ENCODE results near the gene ELMOD1. TPM values are rescaled to one million over a fixed set of nuclear protein-coding genes. Genes with fewer than 3 reads are reported as not detected.
A peak's percentile ranks its signal among the peaks of the same experiment; 100 is the strongest.
"Not testable (repeated sequence)": the region's sequence is repeated elsewhere in the genome, so short reads cannot be mapped to it uniquely, and the experiment has no call there.

ELMOD1 gene
- not detected in 2 replicates for total RNA-seq

- Mint-ChIP-seq H3K27me3 (peaks cover 81% of the 10 kb centered on the region), H3K36me3 (ENCODE audit: low read depth) (peaks cover 4% of the 10 kb centered on the region), H3K4me1 (peaks cover 22% of the 10 kb centered on the region), H3K27ac (peak within 1 kb of the TSS; percentile 67), H3K9me3 (peaks cover 4% of the 10 kb centered on the region), H3K4me3 (peak within 1 kb of the TSS; percentile 81)
- DNase-seq = peak; percentile 74
- intact Hi-C loops (cut with micrococcal nuclease) = loop anchor here (5.0 kb wide), 1 partner anchor 267 kb away; the partner anchor contains the start of gene SLC35F2
Measured at GRCh38 chr11:107590460-107591377, at the start of gene ELMOD1. Gene ELMOD1 (plus strand): TSS chr11:107591147. CDS start chr11:107618190, 27,043 bp downstream.

GRCh38 chr11:107545101-107545514 is 45.8 kb upstream of the ELMOD1 start:
- Mint-ChIP-seq H3K4me1 (peaks cover 11% of the 10 kb centered on the region), H3K27ac (peak overlapping the region; percentile 5), H3K36me3 (ENCODE audit: low read depth) (peaks cover 17% of the 10 kb centered on the region), H3K4me3 (no peak overlapping the region), H3K9me3 (no peaks in the 10 kb centered on the region), H3K27me3 (no peaks in the 10 kb centered on the region)
- intact Hi-C loops (cut with micrococcal nuclease) = no loop called here
- no peak for DNase-seq

GRCh38 chr11:107547961-107548360 is 43.0 kb upstream of the ELMOD1 start:
- Mint-ChIP-seq H3K36me3 (ENCODE audit: low read depth) (peaks cover 32% of the 10 kb centered on the region), H3K9me3 (no peaks in the 10 kb centered on the region), H3K27me3 (no peaks in the 10 kb centered on the region), H3K27ac (no peak overlapping the region), H3K4me1 (peaks cover 11% of the 10 kb centered on the region), H3K4me3 (no peak overlapping the region)
- DNase-seq = no peak
- intact Hi-C loops (cut with micrococcal nuclease) = loop anchor here (2.0 kb wide), 1 partner anchor 15 kb away; no protein-coding TSS in a partner anchor

- peak; percentile 79 for DNase-seq
- H3K4me3 Mint-ChIP-seq = no peak overlapping the region
- H3K4me1 Mint-ChIP-seq = peaks cover 11% of the 10 kb centered on the region
- no peaks in the 10 kb centered on the region for H3K9me3 Mint-ChIP-seq
- H3K36me3 Mint-ChIP-seq (ENCODE audit: low read depth) = peaks cover 33% of the 10 kb centered on the region
- H3K27me3 Mint-ChIP-seq = no peaks in the 10 kb centered on the region
- H3K27ac Mint-ChIP-seq = no peak overlapping the region
- intact Hi-C loops (cut with micrococcal nuclease) = loop anchor here (1.0 to 2.0 kb wide), 3 partner anchors 13 to 140 kb away; no protein-coding TSS in a partner anchor
Measured at GRCh38 chr11:107549253-107549953, 41.5 kb upstream of the ELMOD1 start.

- H3K27ac Mint-ChIP-seq = no peak overlapping the region
- H3K9me3 Mint-ChIP-seq = no peaks in the 10 kb centered on the region
- H3K36me3 Mint-ChIP-seq (ENCODE audit: low read depth) = peaks cover 29% of the 10 kb centered on the region
- H3K4me3 Mint-ChIP-seq = no peak overlapping the region
- H3K27me3 Mint-ChIP-seq = no peaks in the 10 kb centered on the region
- peaks cover 6% of the 10 kb centered on the region for H3K4me1 Mint-ChIP-seq
- no peak for DNase-seq
- intact Hi-C loops (cut with micrococcal nuclease) = loop anchor here (1.0 to 2.0 kb wide), 3 partner anchors 13 to 139 kb away; no protein-coding TSS in a partner anchor
Measured at GRCh38 chr11:107549954-107550285, 41.0 kb upstream of the ELMOD1 start.

- intact Hi-C loops (cut with micrococcal nuclease) = no loop called here
- H3K9me3 Mint-ChIP-seq = no peaks in the 10 kb centered on the region
- H3K27ac Mint-ChIP-seq = no peak overlapping the region
- peaks cover 5% of the 10 kb centered on the region for H3K4me1 Mint-ChIP-seq
- DNase-seq = no peak
- H3K4me3 Mint-ChIP-seq = no peak overlapping the region
- no peaks in the 10 kb centered on the region for H3K27me3 Mint-ChIP-seq
- H3K36me3 Mint-ChIP-seq (ENCODE audit: low read depth) = peaks cover 30% of the 10 kb centered on the region
Measured at GRCh38 chr11:107550304-107550703, 40.6 kb upstream of the ELMOD1 start.

GRCh38 chr11:107561688-107562087 is 29.3 kb upstream of the ELMOD1 start:
- intact Hi-C loops (cut with micrococcal nuclease) = loop anchor here (2.0 to 10.0 kb wide), 5 partner anchors 13 to 1487 kb away; partner anchors contain the start of genes AASDHPPT, ATM, KBTBD3 and NPAT
- Mint-ChIP-seq H3K27ac (no peak overlapping the region), H3K9me3 (no peaks in the 10 kb centered on the region), H3K27me3 (no peaks in the 10 kb centered on the region), H3K36me3 (ENCODE audit: low read depth) (peaks cover 8% of the 10 kb centered on the region), H3K4me1 (peaks cover 43% of the 10 kb centered on the region), H3K4me3 (no peak overlapping the region)
- no peak for DNase-seq

- H3K4me1 Mint-ChIP-seq = peaks cover 43% of the 10 kb centered on the region
Measured at GRCh38 chr11:107562647-107563208, 28.2 kb upstream of the ELMOD1 start.

GRCh38 chr11:107563702-107564101 is 27.2 kb upstream of the ELMOD1 start:
- peak overlapping the region; percentile 64 for H3K4me3 Mint-ChIP-seq
- H3K9me3 Mint-ChIP-seq = no peaks in the 10 kb centered on the region
- intact Hi-C loops (cut with micrococcal nuclease) = loop anchor here (2.0 to 10.0 kb wide), 8 partner anchors 15 to 1489 kb away; partner anchors contain the start of genes AASDHPPT, ATM, KBTBD3 and NPAT
- no peak overlapping the region for H3K27ac Mint-ChIP-seq
- no peaks in the 10 kb centered on the region for H3K27me3 Mint-ChIP-seq
- peak; percentile 80 for DNase-seq
- peaks cover 43% of the 10 kb centered on the region for H3K4me1 Mint-ChIP-seq
- peaks cover 7% of the 10 kb centered on the region for H3K36me3 Mint-ChIP-seq (ENCODE audit: low read depth)

More at GRCh38 chr11:107562647-107563208, 28.2 kb upstream of the ELMOD1 start:
- H3K36me3 Mint-ChIP-seq (ENCODE audit: low read depth) = peaks cover 8% of the 10 kb centered on the region
- no peaks in the 10 kb centered on the region for H3K27me3 Mint-ChIP-seq
- peak overlapping the region; percentile 58 for H3K27ac Mint-ChIP-seq
- no peaks in the 10 kb centered on the region for H3K9me3 Mint-ChIP-seq
- intact Hi-C loops (cut with micrococcal nuclease) = loop anchor here (2.0 to 10.0 kb wide), 5 partner anchors 14 to 1488 kb away; partner anchors contain the start of genes AASDHPPT, ATM, KBTBD3 and NPAT
- no peak for DNase-seq
- peak overlapping the region; percentile 45 for H3K4me3 Mint-ChIP-seq

- peaks cover 40% of the 10 kb centered on the region for H3K4me1 Mint-ChIP-seq
- H3K36me3 Mint-ChIP-seq (ENCODE audit: low read depth) = peaks cover 1% of the 10 kb centered on the region
- no peaks in the 10 kb centered on the region for H3K9me3 Mint-ChIP-seq
- H3K27me3 Mint-ChIP-seq = no peaks in the 10 kb centered on the region
- peak overlapping the region; percentile 90 for H3K27ac Mint-ChIP-seq
- no peak for DNase-seq
- intact Hi-C loops (cut with micrococcal nuclease) = loop anchor here (1.0 to 10.0 kb wide), 10 partner anchors 28 to 1490 kb away; partner anchors contain the start of genes AASDHPPT, ATM, C11orf65 and CWF19L2
- peak overlapping the region; percentile 93 for H3K4me3 Mint-ChIP-seq
Measured at GRCh38 chr11:107564877-107565218, 26.1 kb upstream of the ELMOD1 start.

GRCh38 chr11:107565219-107565937 is 25.6 kb upstream of the ELMOD1 start, which contains the start of gene ALKBH8:
Gene ALKBH8 (minus strand): TSS chr11:107565735. CDS start chr11:107560893, 4,842 bp downstream.
- peak; percentile 93 for DNase-seq
- Mint-ChIP-seq H3K4me1 (peaks cover 40% of the 10 kb centered on the region), H3K36me3 (ENCODE audit: low read depth) (peaks cover 1% of the 10 kb centered on the region), H3K27me3 (no peaks in the 10 kb centered on the region), H3K27ac (peak within 1 kb of the TSS; percentile 90), H3K4me3 (peak within 1 kb of the TSS; percentile 93), H3K9me3 (no peaks in the 10 kb centered on the region)
- intact Hi-C loops (cut with micrococcal nuclease) = loop anchor here (1.0 to 10.0 kb wide), 9 partner anchors 27 to 1491 kb away; partner anchors contain the start of genes AASDHPPT, ATM, C11orf65 and CWF19L2

GRCh38 chr11:107565955-107566501 is 24.9 kb upstream of the ELMOD1 start:
- H3K4me3 Mint-ChIP-seq = peak overlapping the region; percentile 93
- intact Hi-C loops (cut with micrococcal nuclease) = loop anchor here (1.0 to 10.0 kb wide), 9 partner anchors 27 to 1491 kb away; partner anchors contain the start of genes AASDHPPT, ATM, C11orf65 and CWF19L2
- peaks cover 39% of the 10 kb centered on the region for H3K4me1 Mint-ChIP-seq
- not testable (repeated sequence) for DNase-seq; H3K36me3 Mint-ChIP-seq (ENCODE audit: low read depth); H3K27me3 Mint-ChIP-seq; H3K9me3 Mint-ChIP-seq
- H3K27ac Mint-ChIP-seq = peak overlapping the region; percentile 90

Data from activated CD4-positive, alpha-beta T cell treated with anti-CD3 and anti-CD28 coated beads, Interleukin-2, amount 10 ng/mL, durations not matched to agents 24 days and 14 days (primary cell).